Retinal pigment epithelial cell (primary cell): ENCODE data around the gene SACM1L.
A peak's percentile ranks its signal among the peaks of the same experiment; 100 is the strongest.
"Not testable (repeated sequence)": the region's sequence is repeated elsewhere in the genome, so short reads cannot be mapped to it uniquely, and the experiment has no call there.

Source experiments
- DNase-seq: peaks from one replicate; pipeline ENCODE4 v3.0.0-alpha.2; 2010; ENCODE audit warnings: low read depth
- H3K4me3 ChIP-seq: 2 replicates; pipeline ENCODE4 v1.5.1; 2011; ENCODE audit warnings: mild to moderate bottlenecking, low read length, control low read depth, moderate library complexity
- CTCF ChIP-seq: conservative IDR thresholded peaks from 2 replicates; pipeline ENCODE4 v1.5.1; 2011; ENCODE audit warnings: low read depth, low read length, control low read depth, inconsistent platforms

Gene SACM1L

GRCh38 chr3:45684327-45684892 lies 4.8 kb upstream of the SACM1L start:
- no peak for TF ChIP-seq CTCF
- DNase-seq: no peak
- H3K4me3 ChIP-seq: no peak overlapping the region

- H3K4me3 ChIP-seq, DNase-seq: not testable (repeated sequence)
These were observed 3.5 kb upstream of the SACM1L start for GRCh38 chr3:45685722-45686121.

- DNase-seq: no peak
- no peak overlapping the region for H3K4me3 ChIP-seq
- no peak for TF ChIP-seq CTCF
These were observed 2.3 kb upstream of the SACM1L start for GRCh38 chr3:45686850-45687249.

GRCh38 chr3:45687828-45688193 lies 1.4 kb upstream of the SACM1L start:
- TF ChIP-seq CTCF: no peak
- peak overlapping the region; percentile 87 for H3K4me3 ChIP-seq
- DNase-seq: no peak

- peak overlapping the region; percentile 87 for H3K4me3 ChIP-seq
- DNase-seq: no peak
- TF ChIP-seq CTCF: no peak
These were observed 858 bp upstream of the SACM1L start for GRCh38 chr3:45688194-45688881.

GRCh38 chr3:45689787-45690145 lies 570 bp downstream of the SACM1L start:
- no peak for DNase-seq
- peak overlapping the region; percentile 87 for H3K4me3 ChIP-seq
- TF ChIP-seq CTCF: no peak

GRCh38 chr3:45690336-45691035 lies 1.3 kb downstream of the SACM1L start:
- H3K4me3 ChIP-seq: peak overlapping the region; percentile 87
- DNase-seq: no peak

More at GRCh38 chr3:45690336-45691035, 1.3 kb downstream of the SACM1L start:
- peak; percentile 13 for TF ChIP-seq CTCF
